MCF 10A (cell line): Measurements from ENCODE around the gene TMEM238L. TPM values are rescaled to one million over a fixed set of nuclear protein-coding genes. Genes with fewer than 3 reads are reported as not detected.

Source experiments
- BruUV-seq: library from RNA; stranded (reverse); fragments of 400-500 nt; replicated peaks from 2 replicates; lab custom pipeline; 2021; lab: Mats Ljungman, UMichigan
- CTCF ChIA-PET: fragments of 300-600 bp; sonication (Branson Sonifier 250); formaldehyde crosslinking; extraction: SDS; loops from one replicate; lab custom pipeline; 2021; ENCODE audit warnings: antibody characterized with exemption, inconsistent platforms; lab: Yijun Ruan, JAX
- POLR2A ChIA-PET: fragments of 300-600, 350-650 bp; sonication (Branson Sonifier 250); formaldehyde crosslinking; extraction: SDS; loops from one replicate; lab custom pipeline; 2020; ENCODE audit warnings: antibody characterized with exemption, inconsistent platforms; lab: Yijun Ruan, JAX
- DNase-seq: peaks from one replicate; pipeline ENCODE4 v3.0.0-alpha.2; 2018; ENCODE audit not compliant: unreplicated experiment
- H3K27ac Mint-ChIP-seq: one replicate; pipeline ENCODE4 v1.8.0; 2022; ENCODE audit warnings: mild to moderate bottlenecking, low read depth, mixed read lengths; ENCODE audit not compliant: unreplicated experiment
- H3K27me3 Mint-ChIP-seq: one replicate; pipeline ENCODE4 v1.8.0; 2022; ENCODE audit warnings: mixed read lengths; ENCODE audit not compliant: insufficient read depth, unreplicated experiment
- H3K36me3 Mint-ChIP-seq: one replicate; pipeline ENCODE4 v1.8.0; 2022; ENCODE audit warnings: mild to moderate bottlenecking, moderate library complexity, mixed read lengths; ENCODE audit not compliant: insufficient read depth, unreplicated experiment
- H3K4me1 Mint-ChIP-seq: one replicate; pipeline ENCODE4 v1.8.0; 2022; ENCODE audit warnings: mixed read lengths; ENCODE audit not compliant: insufficient read depth, unreplicated experiment
- H3K4me3 Mint-ChIP-seq: one replicate; pipeline ENCODE4 v1.8.0; 2022; ENCODE audit warnings: mild to moderate bottlenecking, moderate library complexity, mixed read lengths; ENCODE audit not compliant: unreplicated experiment
- H3K9me3 Mint-ChIP-seq: one replicate; pipeline ENCODE4 v1.8.0; 2022; ENCODE audit warnings: mixed read lengths; ENCODE audit not compliant: unreplicated experiment
- intact Hi-C: fragments of 100-400 bp; cut with micrococcal nuclease; formaldehyde crosslinking; loops from 2 replicates; pipeline ENCODE4 v1.14.1; 2022
- total RNA-seq: library from RNA; stranded (reverse); gene quantifications from 2 replicates; pipeline ENCODE4 v1.2.3, GENCODE V29; 2022
- TF ChIP-seq, protein P1 (sequence below): fragments of 200-600 bp; IDR thresholded peaks from one replicate; pipeline ENCODE4 v1.8.0; 2022; ENCODE audit warnings: antibody characterized with exemption, mild to moderate bottlenecking; ENCODE audit not compliant: unreplicated experiment

The TMEM238L gene
- total RNA-seq, 1 experiment from 2014 or later, result not detected

DNA sequence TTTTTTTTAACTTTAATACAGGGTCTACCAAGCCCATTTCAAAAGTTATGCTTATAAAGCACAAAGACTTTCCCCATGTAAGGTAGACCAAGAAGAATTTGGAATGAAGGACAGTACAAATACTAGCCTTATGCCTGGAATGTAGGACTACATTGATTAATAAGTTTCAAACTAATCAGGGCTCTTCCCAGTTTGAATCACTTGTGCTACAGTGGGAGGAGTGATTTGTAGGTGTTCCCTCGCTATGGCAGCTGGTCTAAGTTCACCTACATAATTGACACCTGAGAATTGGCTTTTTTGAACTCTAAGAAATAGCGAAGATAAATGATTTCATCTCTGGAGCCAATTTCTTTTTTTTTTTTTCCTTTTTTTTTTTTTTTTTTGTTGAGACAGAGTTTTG is 18.6 kb downstream of the TMEM238L start:
- TF ChIP-seq, protein P1, sequence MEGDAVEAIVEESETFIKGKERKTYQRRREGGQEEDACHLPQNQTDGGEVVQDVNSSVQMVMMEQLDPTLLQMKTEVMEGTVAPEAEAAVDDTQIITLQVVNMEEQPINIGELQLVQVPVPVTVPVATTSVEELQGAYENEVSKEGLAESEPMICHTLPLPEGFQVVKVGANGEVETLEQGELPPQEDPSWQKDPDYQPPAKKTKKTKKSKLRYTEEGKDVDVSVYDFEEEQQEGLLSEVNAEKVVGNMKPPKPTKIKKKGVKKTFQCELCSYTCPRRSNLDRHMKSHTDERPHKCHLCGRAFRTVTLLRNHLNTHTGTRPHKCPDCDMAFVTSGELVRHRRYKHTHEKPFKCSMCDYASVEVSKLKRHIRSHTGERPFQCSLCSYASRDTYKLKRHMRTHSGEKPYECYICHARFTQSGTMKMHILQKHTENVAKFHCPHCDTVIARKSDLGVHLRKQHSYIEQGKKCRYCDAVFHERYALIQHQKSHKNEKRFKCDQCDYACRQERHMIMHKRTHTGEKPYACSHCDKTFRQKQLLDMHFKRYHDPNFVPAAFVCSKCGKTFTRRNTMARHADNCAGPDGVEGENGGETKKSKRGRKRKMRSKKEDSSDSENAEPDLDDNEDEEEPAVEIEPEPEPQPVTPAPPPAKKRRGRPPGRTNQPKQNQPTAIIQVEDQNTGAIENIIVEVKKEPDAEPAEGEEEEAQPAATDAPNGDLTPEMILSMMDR, result no peak
- intact Hi-C loops, result no loop called here
- Mint-ChIP-seq H3K9me3 (no peaks in the 10 kb centered on the region), H3K36me3 (no peaks in the 10 kb centered on the region), H3K27ac (no peak overlapping the region), H3K4me1 (no peaks in the 10 kb centered on the region), H3K4me3 (no peak overlapping the region), H3K27me3 (peaks cover 15% of the 10 kb centered on the region)
- no peak for DNase-seq
- BruUV-seq, result no TSS peak
- ChIA-PET POLR2A (no interaction called here), CTCF (interaction anchor here (0.7 kb wide), 1 partner anchor 1532 kb away, joined by 3 read pairs; no protein-coding TSS in a partner anchor)

DNA sequence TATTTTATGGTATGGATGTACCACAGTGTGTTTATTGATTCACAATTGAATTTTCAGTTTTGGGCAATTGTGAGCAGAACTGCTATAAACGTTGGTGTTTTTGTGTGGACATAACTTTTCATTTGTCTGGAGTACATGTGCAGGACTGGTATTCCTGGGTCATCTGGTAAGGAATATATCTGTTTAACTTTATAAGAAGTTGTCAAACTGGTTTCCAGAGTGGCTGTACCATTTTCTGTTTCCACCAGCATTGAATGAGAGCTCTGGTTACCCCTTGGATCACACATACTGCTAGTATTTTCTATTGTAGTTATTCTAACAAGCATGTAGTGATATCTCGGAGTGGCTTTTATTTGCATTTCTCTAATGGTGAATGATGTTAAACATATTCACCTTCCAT is 24.3 kb downstream of the TMEM238L start:
- peaks cover 31% of the 10 kb centered on the region for H3K27me3 Mint-ChIP-seq
- intact Hi-C loops, result no loop called here
- H3K4me1 Mint-ChIP-seq, result no peaks in the 10 kb centered on the region
- ChIA-PET CTCF (no interaction called here), POLR2A (no interaction called here)
- H3K36me3 Mint-ChIP-seq, result no peaks in the 10 kb centered on the region
- H3K9me3 Mint-ChIP-seq, result no peaks in the 10 kb centered on the region
- TF ChIP-seq, protein P1, result no peak
- H3K27ac Mint-ChIP-seq, result no peak overlapping the region
- no TSS peak for BruUV-seq
- no peak for DNase-seq
- no peak overlapping the region for H3K4me3 Mint-ChIP-seq

DNA sequence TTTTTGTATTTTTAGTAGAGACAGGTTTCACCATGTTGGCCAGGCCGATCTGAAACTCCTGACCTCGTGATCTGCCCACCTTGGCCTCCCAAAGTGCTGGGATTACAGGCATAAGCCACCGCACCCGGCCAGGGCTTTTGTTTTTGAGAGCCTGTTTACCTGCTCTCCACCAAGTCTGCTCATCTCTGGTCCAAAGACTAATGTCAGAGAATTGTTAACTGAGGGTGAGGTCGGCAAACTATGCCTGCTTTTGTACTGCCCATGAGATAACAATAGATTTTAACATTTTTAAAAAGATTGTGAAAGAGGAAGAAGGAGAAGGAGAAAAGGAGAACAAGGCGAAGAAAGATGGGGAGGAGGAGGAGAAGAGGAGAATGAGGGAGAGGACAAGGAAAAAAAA is 26.0 kb downstream of the TMEM238L start:
- DNase-seq, result no peak
- ChIA-PET POLR2A (no interaction called here), CTCF (interaction anchor here (0.6 kb wide), 1 partner anchor 20 kb away, joined by 3 read pairs; no protein-coding TSS in a partner anchor)
- no TSS peak for BruUV-seq
- Mint-ChIP-seq H3K4me1 (no peaks in the 10 kb centered on the region), H3K9me3 (no peaks in the 10 kb centered on the region), H3K36me3 (no peaks in the 10 kb centered on the region), H3K27me3 (peaks cover 18% of the 10 kb centered on the region), H3K4me3 (no peak overlapping the region), H3K27ac (no peak overlapping the region)
- intact Hi-C loops, result no loop called here
- TF ChIP-seq, protein P1, result no peak

DNA sequence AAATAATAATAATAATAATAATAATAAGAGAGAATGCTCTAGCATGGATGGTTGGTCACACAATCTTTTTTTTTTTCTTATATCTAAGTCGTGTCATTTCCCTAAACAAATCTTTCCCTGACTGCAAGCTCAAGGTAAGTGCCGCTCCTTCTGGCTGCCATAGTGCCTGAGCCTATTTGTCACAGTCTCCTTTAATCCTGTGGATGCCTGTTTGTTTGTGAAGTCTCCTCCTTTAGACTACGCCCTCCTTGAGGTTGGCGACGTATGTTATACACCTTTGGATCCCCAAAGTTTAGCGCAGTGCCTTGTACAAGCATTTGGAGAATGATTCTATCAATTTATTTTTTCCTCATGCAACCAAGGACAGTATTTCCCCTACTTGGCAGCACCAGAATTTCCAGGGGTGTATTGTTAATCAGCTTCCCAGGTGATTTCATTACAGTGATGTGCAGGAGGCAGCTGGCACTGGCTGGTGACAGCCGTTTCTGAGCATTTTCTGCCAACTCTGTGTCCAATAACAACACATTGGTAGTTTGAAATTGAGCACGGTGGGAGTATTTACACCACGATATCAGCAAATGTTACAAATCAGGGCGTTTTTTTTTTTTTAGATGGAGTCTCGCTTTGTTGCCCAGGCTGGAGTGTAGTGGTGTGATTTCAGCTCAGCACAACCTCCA is 26.6 kb downstream of the TMEM238L start:
- intact Hi-C loops, result no loop called here
- TF ChIP-seq, protein P1, result no peak
- CTCF ChIA-PET, result interaction anchor here (0.6 kb wide), 1 partner anchor 853 kb away, joined by 5 read pairs; no protein-coding TSS in a partner anchor

More for the DNA sequence above, 26.6 kb downstream of the TMEM238L start:
- no peak overlapping the region for H3K27ac Mint-ChIP-seq
- H3K4me3 Mint-ChIP-seq, result no peak overlapping the region
- POLR2A ChIA-PET, result no interaction called here
- no peak for DNase-seq
- BruUV-seq, result no TSS peak
- no peaks in the 10 kb centered on the region for H3K36me3 Mint-ChIP-seq
- no peaks in the 10 kb centered on the region for H3K9me3 Mint-ChIP-seq
- H3K4me1 Mint-ChIP-seq, result no peaks in the 10 kb centered on the region
- peaks cover 16% of the 10 kb centered on the region for H3K27me3 Mint-ChIP-seq
